ENCODE data around the gene CACNA2D4.

- TF ChIP-seq CTCF (conservative IDR thresholded peaks at IDR 0.05; ENCODE audit: low read depth, low read length): no peak
- TF ChIP-seq EZH2 (IDR thresholded peaks at IDR 0.05; ENCODE audit: low read length, unreplicated experiment): no peak
These were observed 13.9 kb upstream of the CACNA2D4 start for GRCh38 chr12:1932264-1932777.
